ENCODE measurements around the gene SLC6A19.

DNA sequence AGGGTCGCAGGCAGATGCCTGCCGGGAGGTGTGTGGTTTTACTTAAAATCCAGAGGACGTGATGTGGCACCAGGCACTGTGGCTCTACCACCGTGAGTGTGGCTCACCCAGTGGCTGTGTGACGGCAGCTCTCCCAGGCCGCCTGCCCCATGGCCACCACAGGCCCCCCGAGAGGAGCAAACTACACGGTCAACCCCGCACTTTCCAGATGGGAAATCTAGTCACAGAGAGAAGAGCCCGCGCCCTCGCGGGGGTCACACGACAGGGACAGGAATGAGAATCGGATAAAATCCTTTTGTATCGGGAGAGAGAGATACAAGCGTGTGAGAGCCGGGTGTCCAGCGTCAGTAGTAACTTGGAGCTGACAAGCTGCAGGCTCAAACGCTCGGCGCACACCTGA is 69.0 kb downstream of the SLC6A19 start:
- TF ChIP-seq, protein P1, sequence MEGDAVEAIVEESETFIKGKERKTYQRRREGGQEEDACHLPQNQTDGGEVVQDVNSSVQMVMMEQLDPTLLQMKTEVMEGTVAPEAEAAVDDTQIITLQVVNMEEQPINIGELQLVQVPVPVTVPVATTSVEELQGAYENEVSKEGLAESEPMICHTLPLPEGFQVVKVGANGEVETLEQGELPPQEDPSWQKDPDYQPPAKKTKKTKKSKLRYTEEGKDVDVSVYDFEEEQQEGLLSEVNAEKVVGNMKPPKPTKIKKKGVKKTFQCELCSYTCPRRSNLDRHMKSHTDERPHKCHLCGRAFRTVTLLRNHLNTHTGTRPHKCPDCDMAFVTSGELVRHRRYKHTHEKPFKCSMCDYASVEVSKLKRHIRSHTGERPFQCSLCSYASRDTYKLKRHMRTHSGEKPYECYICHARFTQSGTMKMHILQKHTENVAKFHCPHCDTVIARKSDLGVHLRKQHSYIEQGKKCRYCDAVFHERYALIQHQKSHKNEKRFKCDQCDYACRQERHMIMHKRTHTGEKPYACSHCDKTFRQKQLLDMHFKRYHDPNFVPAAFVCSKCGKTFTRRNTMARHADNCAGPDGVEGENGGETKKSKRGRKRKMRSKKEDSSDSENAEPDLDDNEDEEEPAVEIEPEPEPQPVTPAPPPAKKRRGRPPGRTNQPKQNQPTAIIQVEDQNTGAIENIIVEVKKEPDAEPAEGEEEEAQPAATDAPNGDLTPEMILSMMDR (IDR thresholded peaks at IDR 0.05) = no peak
- TF ChIP-seq EZH2 (IDR thresholded peaks at IDR 0.05; ENCODE audit: borderline replicate concordance, insufficient read depth, low read depth, low read length, poor library complexity, severe bottlenecking) = no peak

Data from B cell (primary cell).